HG03280 (cell line): Measurements from ENCODE around the gene ATXN10.
"Not testable (repeated sequence)": the region's sequence is repeated elsewhere in the genome, so short reads cannot be mapped to it uniquely, and the experiment has no call there.

Experiments used
- ATAC-seq: cut with Tn5 transposase; IDR thresholded peaks from one replicate; pipeline ENCODE4 v1.9.1; 2021; ENCODE audit warnings: mild to moderate bottlenecking, moderate library complexity; ENCODE audit not compliant: unreplicated experiment

ATXN10 gene

GRCh38 chr22:45676024-45676423 is 4.4 kb downstream of the ATXN10 start:
- ATAC-seq, result no peak

DNA sequence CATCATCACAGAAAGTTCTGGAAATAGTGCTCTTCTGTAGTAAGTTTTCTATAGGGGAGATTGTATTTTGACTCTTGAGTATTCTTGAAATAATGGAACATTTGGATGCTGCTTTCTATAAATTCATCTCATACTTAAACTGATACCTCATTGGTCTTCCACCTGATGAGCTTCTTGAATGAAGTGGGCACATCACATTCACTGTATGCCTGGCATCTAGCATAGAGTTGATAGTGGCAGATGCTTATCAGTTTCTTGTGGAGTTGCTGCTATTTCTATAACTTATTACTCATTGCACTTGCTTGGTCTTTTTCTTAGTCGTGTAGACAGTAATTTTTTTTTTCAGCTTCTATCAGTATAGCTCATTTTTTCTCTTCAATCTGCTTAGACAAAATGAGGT is 5.4 kb downstream of the ATXN10 start:
- no peak for ATAC-seq

DNA sequence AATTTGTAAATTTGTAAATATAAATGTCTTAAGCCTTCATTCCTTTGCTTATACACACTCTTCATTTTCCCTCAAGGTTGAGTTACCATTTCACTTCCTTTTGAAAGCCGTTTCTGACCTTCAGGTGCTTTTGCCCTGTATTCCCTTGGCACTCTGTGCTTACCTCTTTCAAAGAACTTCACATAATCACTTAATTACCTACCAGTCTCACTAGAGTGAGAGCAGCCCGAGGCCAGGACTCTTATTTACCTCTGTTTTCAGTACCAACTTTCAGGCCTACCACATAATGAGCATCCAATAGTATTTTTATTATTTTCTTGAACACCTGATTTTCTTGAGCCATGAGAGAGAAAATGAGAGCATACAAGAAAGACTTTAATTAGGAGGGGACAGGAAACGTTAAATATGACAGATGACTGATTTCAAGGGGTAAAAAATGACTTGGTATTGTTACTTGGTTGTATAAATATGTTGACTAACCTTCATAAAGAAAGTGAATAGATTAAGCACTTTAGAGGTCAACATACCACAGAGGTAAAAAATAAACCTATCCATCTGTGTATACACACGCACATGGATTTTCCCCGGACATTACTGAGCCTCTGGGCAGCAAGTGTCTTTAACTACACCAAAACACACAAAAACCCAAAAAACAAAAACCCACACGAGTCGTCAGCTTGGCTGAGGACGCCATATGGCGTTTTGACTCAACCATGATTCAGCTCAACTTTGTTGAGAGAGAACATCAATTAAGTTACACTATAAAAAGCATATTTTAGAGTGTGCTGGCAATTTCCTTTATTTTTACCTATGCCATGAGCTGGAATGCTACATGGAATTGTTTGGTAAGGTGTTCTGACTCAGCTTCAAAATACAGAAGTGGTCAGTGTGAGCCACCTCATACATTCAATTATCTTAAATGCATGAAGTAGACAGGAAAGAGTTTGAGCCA is 7.6 kb downstream of the ATXN10 start:
- ATAC-seq, result no peak

DNA sequence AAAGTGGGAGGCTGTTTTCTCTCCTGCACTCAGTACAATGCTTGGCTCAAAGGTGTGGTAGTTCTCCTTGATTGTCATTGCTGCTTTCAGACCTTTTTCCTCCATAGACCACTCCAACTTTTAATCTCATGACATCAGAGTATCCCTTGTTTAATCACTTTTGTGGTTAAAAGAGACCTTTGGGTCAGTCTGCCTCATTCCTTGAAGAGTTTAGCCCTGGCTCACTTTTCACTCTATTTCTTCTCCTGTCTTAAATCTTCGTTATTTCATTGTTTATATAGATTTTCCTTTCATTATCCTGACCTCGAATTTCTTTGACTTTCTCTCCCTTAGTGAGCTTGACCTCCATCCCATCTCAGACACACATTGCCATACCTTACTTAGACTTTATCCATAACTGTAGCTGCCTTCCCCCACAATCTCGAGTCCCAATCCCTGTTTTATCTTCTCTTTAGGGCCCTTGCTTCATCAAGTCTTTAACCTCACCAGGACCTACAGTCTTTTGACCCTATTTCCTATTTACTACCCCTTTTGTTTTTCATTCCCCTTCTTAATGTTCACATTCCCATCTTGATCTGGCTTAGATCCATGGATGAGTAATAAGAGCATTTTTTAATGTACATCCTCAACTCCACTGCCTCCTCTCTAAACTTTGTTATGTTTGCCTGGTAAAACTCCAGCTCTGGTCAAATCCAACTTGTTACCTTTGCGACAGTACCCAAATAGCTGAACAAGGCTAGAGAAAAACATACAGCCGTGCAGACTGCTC is 9.5 kb downstream of the ATXN10 start:
- no peak for ATAC-seq

- no peak for ATAC-seq
These were observed 10.4 kb downstream of the ATXN10 start for GRCh38 chr22:45682064-45682463.

GRCh38 chr22:45682773-45683172 is 11.1 kb downstream of the ATXN10 start:
- not testable (repeated sequence) for ATAC-seq

GRCh38 chr22:45683248-45683647 is 11.6 kb downstream of the ATXN10 start:
- ATAC-seq, result no peak

DNA sequence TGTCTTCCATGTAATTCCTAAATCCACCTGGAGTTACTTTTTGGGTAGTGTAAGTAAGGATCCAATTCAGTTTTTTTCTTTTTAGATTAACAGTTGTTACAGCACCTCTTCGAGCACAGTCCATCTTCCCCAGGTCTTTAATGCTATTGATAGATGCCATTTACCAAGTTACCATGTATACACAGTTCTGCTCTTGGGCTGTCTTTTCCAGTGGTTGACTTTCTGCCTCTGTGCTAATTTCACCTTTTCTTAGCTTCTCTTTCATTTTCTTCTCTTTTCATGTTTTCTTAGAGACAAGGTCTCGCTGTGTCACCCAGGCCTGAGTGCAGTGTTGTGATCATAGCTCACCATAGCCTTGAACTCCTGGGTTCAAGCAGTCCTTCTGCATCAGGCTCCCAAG is 12.0 kb downstream of the ATXN10 start:
- no peak for ATAC-seq

GRCh38 chr22:45684169-45684568 is 12.5 kb downstream of the ATXN10 start:
- ATAC-seq, result no peak

DNA sequence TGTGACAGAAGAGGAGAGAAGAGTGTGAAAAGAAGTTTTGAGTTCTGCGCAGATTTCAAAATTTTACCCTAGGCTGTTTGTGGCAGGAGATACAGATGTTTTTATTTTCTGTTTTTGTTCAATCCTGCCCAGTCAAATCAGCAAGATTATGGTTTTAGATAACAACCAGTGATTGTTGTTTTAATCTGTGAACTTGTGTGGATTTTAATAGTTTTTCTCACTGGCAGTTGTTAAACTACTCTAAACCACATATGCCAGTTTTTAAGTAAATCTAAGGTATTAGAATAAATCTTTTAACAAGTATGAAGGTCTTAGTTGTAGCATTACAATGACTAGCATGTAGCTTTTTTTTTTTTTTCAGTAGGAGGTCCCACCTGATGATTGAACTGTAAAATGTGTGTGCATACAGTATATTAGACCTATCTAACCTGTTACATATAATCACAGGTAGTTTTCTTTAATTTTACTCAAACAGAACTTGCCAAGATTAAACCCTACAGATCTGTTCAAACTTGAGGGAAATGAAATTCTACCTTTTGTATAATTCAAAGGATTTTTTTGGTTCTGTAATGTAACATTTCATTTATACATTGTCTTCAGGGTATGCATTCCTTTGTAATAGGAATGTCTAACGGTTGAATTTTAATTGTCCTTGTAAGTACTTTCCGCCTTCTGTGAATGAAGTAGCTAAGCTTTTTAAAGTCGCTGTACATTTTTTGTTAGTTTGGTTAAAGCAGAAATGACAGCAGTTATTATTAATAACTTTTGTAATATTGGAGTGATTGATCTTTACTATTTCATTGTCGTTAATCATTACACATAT is 13.3 kb downstream of the ATXN10 start:
- no peak for ATAC-seq

DNA sequence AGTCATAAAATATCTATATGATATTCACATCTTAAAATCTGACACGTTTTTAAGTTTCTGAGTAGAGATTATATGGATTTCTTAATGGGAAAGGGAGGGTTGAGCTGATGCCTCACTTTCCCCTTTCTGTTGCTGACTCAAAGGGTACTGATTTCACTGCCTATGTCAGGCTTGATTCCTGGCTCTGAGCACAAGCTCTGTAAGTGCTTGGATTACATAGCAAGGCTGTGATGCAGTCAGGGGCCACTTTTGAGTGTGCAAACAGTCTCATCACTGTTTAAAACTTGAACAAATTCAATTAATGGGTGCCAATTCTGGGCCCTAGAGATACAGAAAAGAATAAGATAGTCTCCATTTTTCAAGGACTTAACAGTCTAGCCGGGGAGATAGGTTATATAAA is 14.4 kb downstream of the ATXN10 start:
- no peak for ATAC-seq

DNA sequence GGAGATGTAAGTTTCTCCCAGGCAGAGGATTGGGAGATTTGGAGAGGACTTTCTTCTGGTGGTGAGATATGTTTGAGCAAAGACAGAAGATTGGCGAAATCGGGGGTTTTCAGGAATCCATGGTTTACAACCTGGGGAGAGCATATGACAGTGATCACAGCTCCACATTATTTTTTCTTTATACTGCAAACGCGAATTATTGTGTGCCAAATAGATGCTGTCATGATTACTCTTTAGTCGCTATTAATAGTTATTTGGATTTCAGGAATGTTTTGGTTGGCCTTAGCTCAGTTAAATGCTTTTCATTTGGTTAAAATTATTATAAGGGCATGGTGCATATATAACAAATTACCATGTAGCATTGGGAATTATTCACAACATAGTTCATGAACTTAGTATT is 15.2 kb downstream of the ATXN10 start:
- no peak for ATAC-seq

DNA sequence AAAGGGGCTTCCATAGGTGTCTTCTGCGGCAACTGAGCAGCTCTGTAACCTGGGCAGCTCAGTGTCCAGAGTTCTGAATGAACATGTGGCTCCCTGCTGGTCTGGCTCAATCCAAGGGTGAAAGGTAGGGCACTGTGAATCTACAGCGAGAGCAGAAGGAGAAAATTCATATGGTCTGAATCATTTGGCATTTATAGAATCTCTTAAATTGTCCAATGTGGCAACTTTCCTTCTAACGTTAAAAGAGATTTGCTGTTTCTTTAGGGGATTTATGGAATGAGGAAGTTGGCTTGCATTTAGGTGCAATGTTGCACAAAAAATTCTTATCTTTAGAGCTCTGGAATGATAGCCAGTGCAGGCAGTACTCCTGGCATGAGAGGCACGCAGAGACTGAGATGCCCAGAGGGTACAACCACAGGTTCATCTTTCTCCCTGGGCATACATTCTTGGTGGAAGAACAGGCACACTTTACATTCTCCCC is 17.0 kb downstream of the ATXN10 start:
- no peak for ATAC-seq

DNA sequence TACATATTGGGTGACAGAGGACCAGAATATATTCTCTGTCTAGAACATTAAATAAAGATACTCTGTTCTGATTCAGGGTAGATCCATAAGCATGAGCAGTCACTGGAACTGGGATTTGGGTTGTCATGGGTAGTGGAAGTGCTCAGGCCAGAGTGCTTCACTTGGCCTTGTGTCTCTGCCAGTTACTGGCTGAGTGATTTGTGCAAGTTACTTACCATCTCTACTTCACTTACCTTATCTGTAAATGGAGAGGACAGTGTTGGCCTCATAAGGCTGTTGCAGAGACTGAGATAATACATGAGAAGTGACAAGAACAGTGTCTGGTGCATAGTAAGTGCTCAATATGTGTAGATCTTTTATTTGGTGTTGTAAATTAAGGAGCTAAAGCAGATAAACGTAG is 17.6 kb downstream of the ATXN10 start:
- no peak for ATAC-seq

- no peak for ATAC-seq
These were observed 18.4 kb downstream of the ATXN10 start for GRCh38 chr22:45690008-45690407.

DNA sequence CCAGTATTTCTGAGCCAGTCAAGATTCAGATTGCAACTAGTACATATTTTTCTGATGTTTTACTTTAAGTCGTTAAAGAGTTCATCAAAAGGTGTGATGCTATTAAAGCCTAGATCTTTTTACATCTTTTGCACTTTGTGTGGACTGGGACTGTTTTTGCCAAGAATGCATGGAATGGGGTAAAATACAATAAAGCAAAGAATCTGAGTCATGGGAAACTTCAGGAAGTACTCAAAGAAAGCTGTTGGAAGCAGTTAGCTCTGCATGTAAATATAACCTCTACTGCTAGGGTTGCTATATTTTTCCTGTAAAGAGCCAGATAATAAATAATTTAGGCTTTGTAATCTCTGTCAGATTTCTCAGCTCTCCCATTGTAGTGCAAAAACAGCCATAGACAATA is 20.9 kb downstream of the ATXN10 start:
- no peak for ATAC-seq

DNA sequence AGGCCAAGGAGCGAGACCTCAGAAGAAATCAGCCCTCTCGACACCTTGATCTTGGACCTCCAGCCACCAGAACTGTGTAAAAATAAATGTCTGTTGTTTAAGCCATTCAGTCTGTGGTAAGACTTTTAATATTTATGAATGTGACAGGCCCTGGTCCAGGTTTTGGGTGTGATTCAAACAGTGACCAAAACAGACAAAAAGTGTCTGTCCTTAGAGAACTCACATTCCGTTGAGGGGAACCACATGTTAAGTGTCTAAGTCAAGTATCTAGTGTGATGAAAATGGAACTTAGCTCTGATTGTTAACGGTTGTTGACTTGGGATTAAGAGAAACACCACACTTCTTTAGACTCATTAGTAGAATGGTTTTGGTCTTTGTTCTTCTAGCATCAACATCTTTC is 22.2 kb downstream of the ATXN10 start:
- ATAC-seq, result no peak

GRCh38 chr22:45696227-45696626 is 24.6 kb downstream of the ATXN10 start:
- no peak for ATAC-seq

DNA sequence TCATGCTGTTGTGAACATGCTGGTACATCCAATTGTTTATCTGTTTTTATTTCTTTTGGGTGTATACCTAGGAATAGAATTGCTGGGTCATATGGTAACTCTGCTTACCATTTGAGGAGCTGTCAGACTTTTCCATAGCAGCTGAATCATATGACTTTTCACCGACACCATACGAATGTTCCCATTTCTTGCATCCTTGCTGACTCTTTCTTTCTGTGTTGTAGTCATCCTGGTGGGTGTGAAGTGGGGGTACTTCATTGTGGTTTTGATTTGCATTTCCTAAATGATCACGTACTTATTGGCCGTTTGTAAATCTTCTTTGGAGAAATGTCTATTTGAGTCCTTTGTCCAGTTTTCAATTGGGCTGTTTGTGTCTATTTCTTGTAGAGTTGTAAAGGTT is 26.5 kb downstream of the ATXN10 start:
- ATAC-seq, result no peak

DNA sequence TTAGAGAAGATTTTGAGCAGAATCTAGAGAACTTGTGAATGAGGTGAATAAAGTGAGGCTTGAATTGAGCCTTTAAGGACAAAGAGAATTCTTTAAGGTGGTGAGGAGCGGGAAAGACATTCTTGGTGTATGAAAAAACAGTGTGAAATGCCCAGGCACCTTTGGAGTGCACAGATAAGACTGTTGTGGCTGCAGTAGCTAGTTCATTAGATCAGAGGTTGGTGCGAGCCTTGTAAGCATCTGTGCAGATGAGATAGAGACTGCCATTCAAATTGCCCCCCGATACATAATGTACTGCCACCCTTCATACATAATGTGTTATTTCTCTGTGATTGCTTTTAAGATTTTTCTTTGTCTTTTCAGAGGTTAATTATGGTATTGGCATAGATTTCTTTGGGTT is 31.3 kb downstream of the ATXN10 start:
- ATAC-seq, result no peak

DNA sequence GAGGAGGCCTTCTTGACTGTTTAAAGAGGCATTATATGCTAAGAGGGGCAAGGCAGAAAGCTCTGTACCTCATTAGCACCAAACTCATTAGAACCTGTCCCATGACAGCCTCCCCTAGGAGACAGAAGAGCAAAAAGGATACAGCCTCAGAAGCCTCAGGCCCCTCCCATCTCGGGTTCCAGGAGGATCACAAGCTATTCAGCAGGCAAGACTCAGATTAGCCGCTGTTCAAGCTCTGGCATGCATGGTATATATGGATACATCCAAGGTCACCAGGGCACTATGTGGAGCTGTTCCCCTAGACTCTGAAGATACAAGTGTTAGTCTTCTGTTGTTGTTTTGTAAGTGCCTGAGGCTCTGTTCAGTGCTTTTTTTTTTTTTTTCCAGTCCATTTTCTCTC is 32.1 kb downstream of the ATXN10 start:
- no peak for ATAC-seq
